ENCODE results near the gene RNF217.
"Not testable (repeated sequence)": the region's sequence is repeated elsewhere in the genome, so short reads cannot be mapped to it uniquely, and the experiment has no call there.

RNF217 gene

DNA sequence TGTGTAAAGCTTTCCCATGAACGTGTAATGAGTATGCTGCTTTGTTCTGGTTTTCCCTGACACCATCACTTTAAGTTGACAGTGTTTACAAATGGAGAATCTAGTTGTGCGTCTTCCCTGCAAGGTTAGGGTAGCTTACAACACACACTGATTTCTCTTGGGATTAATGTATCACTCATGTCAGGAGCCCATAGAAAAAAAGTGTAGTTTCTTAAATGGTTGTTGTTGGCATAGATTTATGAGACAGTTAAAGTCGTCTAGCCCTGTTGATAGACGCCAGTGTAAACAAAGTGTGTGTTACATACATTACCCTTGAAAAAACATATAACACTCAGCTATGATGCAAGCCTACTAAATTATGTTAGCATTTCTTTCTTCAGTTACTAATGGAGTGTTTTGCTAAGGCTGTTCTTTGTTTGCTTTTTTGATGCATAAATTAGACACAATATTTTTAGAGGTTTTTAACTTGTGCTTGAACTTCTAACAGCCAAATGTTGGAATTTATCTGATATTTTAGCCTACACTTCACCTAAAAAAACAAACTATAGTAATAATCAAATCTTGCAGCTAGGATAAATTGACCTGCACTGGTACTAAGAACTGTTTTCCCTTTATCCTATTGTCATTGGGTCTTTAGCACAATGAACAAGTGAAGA, 88.6 kb downstream of the RNF217 start:
- no peak for DNase-seq (ENCODE audit: low read depth in 1 of 2, low spot score in 1 of 2)

GRCh38 chr6:125053809-125054208, 91.6 kb downstream of the RNF217 start:
- DNase-seq (ENCODE audit: low read depth in 1 of 2, low spot score in 1 of 2): no peak

GRCh38 chr6:125054331-125054730, 92.1 kb downstream of the RNF217 start:
- DNase-seq (ENCODE audit: low read depth in 1 of 2, low spot score in 1 of 2): no peak

GRCh38 chr6:125057392-125058246, 95.4 kb downstream of the RNF217 start:
- no peak for DNase-seq (ENCODE audit: low read depth in 1 of 2, low spot score in 1 of 2)

- DNase-seq (ENCODE audit: low read depth in 1 of 2, low spot score in 1 of 2): no peak
Observed at GRCh38 chr6:125058546-125058945, 96.3 kb downstream of the RNF217 start.

GRCh38 chr6:125063307-125063706, 101.1 kb downstream of the RNF217 start:
- no peak for DNase-seq (ENCODE audit: low read depth in 1 of 2, low spot score in 1 of 2)

DNA sequence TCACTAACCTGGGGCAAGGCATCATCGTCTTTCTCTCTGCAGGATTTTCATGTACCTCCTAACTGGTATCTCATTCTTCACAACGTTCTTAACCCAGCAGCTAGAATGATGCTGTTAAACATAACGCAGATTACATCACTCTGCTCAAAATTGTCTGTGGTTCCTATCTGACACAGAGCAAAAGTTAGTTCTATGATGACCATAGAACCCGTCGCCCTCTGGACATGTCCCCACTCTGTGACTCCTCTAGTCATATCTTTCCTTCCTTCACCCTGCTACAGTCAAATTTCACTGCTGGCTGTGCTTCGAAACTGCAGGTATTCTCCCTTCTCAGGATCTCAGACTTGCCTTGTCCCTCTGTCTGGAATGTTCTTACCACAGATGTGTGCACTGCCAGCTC, 103.9 kb downstream of the RNF217 start:
- no peak for DNase-seq (ENCODE audit: low read depth in 1 of 2, low spot score in 1 of 2)

- no peak for DNase-seq (ENCODE audit: low read depth in 1 of 2, low spot score in 1 of 2)
Observed at GRCh38 chr6:125066964-125067363, 104.7 kb downstream of the RNF217 start.

- no peak for DNase-seq (ENCODE audit: low read depth in 1 of 2, low spot score in 1 of 2)
Observed at GRCh38 chr6:125067552-125067951, 105.3 kb downstream of the RNF217 start.

- DNase-seq (ENCODE audit: low read depth in 1 of 2, low spot score in 1 of 2): no peak
Observed at GRCh38 chr6:125073071-125073470, 110.8 kb downstream of the RNF217 start.

GRCh38 chr6:125074120-125074519, 111.9 kb downstream of the RNF217 start:
- DNase-seq (ENCODE audit: low read depth in 1 of 2, low spot score in 1 of 2): no peak

DNA sequence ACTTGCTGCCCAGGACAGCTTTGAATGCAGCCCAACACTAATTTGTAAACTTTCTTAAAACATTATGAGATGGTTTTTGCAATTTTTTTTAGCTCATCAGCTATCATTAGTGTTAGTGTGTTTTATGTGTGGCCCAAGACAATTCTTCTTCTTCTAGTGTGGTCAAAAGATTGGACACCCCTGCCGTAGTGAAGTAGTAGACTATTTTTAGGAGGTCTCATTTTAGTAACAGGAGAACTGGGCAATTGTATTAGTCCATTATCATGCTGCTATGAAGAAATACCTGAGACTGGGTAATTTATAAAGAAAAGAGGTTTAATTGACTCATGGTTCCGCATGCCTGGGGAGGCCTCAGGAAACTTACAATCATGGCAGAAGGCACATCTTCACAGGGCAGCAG, 112.8 kb downstream of the RNF217 start:
- DNase-seq (ENCODE audit: low read depth in 1 of 2, low spot score in 1 of 2): not testable (repeated sequence)

DNA sequence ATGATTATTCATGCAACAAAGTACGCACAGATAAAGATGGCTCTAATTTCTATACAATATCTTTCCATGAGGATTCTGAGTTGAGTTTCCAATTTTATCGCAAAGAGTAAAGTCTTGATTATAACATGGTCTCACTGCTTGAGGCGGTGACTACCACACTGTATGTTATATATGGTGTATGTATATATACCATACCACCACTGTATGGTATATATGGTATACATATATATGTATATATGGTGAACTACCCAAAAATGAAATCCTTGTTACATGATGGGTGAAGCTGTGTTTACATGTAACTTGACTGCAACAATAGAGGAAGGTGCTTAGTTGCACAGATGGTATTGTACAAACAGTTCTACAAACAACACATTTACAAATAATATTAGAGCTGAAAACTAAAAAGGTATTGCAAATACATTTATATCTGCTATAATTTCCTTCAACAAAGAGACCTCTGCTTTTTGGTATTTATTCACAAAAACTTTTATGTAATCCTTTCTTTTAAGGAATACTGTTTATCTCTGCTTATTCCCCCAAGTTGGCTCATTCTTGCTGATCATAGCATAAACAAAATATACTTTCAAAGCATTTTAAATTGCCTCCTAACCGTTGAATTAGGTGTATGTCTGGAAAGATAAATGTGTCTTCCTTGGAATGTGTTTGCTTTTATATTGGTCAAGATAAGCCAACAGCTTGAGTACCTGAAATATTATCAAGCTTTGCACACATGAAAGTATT, 113.7 kb downstream of the RNF217 start:
- DNase-seq (ENCODE audit: low read depth in 1 of 2, low spot score in 1 of 2): no peak

- DNase-seq (ENCODE audit: low read depth in 1 of 2, low spot score in 1 of 2): no peak
Observed at GRCh38 chr6:125076482-125076742, 114.2 kb downstream of the RNF217 start.

DNA sequence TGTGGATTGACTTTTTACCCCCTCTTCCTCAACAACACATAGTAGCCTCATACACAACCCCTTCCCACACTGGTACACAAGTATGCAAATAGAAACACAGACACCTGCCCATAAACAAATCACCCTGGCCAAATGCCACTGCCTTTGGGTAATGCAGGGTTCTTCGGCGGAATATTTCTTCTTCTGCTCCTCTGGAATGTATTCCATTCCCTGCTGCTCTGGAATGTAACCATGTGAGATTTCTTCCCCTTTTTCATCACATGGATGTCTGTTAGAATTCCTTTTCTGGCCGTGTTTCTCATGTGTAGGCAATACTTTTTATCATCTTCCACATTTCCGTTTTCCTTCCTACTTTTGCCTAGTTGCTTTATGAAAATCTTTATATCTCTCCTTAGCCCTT, 115.2 kb downstream of the RNF217 start:
- DNase-seq (ENCODE audit: low read depth in 1 of 2, low spot score in 1 of 2): no peak

GRCh38 chr6:125078602-125079321, 116.5 kb downstream of the RNF217 start:
- no peak for DNase-seq (ENCODE audit: low read depth in 1 of 2, low spot score in 1 of 2)

- DNase-seq (ENCODE audit: low read depth in 1 of 2, low spot score in 1 of 2): no peak
Observed at GRCh38 chr6:125082908-125083683, 120.9 kb downstream of the RNF217 start.

DNA sequence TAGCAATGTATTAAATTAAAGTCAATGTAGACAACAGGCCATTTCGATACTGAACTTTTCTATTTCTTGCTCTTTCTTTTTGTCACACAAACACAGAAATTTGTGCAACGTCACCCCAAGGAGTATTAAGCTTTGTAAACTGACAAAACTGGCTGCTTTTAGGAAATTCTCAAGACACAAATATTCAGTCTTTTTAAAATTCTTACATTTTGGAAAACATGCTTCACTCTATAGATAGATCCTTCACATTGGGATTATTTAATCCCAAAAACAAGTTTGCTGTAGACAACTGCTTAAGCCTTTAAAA, 121.4 kb downstream of the RNF217 start:
- no peak for DNase-seq (ENCODE audit: low read depth in 1 of 2, low spot score in 1 of 2)

DNA sequence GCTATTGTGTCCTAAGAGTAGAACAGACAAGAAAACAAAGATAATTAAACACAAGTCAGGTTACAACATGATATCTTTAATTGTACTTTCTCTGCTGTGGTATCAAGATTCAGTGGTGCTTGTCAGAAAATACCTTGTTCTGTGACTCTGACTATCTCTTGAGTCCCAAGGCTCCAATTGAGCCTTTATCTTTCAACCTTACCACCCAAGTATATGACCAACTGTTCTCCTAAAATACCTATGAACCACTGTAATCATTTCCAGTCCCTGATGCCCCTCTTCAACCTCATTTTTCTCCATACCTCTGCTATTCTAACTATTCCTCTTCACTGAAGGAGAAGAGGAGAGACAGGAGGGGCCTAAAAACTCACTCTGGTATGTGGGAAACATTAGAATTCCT, 124.5 kb downstream of the RNF217 start:
- DNase-seq (ENCODE audit: low read depth in 1 of 2, low spot score in 1 of 2): no peak

DNA sequence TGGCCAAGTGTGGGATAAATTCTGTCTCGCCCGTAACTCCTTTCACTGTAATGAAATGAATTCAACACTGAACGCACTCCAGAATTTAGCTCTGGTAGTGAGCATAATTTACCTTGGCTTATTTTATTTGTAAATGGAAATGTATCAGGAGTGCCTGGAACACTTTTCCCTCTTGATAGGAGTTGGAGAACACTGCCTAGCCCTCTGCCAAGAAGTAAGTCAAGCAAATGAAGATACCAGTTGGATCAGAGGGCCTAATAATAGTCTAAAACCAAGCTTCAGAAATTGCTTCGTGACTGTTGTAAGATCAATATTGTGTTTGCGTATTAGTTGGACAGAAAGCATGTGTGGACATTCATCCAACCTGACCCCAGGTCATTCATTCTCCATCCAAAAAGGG, 126.7 kb downstream of the RNF217 start:
- DNase-seq (ENCODE audit: low read depth in 1 of 2, low spot score in 1 of 2): no peak

DNA sequence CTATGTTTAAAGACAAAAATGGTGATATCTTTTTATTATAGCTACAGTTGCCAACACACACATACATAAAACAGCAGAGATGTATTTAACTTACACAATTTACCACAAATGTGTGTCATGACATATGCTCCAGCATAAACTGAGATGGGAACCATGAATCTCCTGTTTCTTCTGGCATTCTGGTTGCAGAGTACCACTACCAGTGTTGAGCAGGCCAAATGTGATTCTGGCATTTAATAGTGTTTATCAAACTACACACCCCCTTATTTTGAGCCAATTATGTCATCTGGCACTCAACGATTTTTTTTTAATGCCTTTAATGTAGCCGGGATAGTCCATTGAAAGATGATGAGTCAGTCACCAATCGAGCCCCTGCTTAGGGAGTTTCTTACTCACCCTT, 132.3 kb downstream of the RNF217 start:
- no peak for DNase-seq (ENCODE audit: low read depth in 1 of 2, low spot score in 1 of 2)
